Activated T-cell treated with anti-CD3 and anti-CD28 coated beads, Interleukin-2, amount 50 U/mL, for 24 hours (primary cell): ENCODE measurements around the gene RNF26.
"Not testable (repeated sequence)": the region's sequence is repeated elsewhere in the genome, so short reads cannot be mapped to it uniquely, and the experiment has no call there.

Experiments used
- DNase-seq: peaks from one replicate; pipeline ENCODE4 v3.0.0-alpha.2; 2020
- H3K27ac Mint-ChIP-seq: 2 replicates; pipeline ENCODE4 v1.8.0; 2020; ENCODE audit warnings: mild to moderate bottlenecking, mixed read lengths
- H3K27me3 Mint-ChIP-seq: 2 replicates; pipeline ENCODE4 v1.8.0; 2020; ENCODE audit warnings: mixed read lengths
- H3K36me3 Mint-ChIP-seq: 2 replicates; pipeline ENCODE4 v1.8.0; 2020; ENCODE audit warnings: low read depth, mixed read lengths
- H3K4me1 Mint-ChIP-seq: 2 replicates; pipeline ENCODE4 v1.8.0; 2020; ENCODE audit warnings: low read depth, mixed read lengths
- H3K4me3 Mint-ChIP-seq: 2 replicates; pipeline ENCODE4 v1.8.0; 2020; ENCODE audit warnings: mild to moderate bottlenecking, moderate library complexity, mixed read lengths
- H3K9me3 Mint-ChIP-seq: 2 replicates; pipeline ENCODE4 v1.8.0; 2020; ENCODE audit warnings: mixed read lengths

RNF26 gene

GRCh38 chr11:119373921-119374631 lies 39.7 kb downstream of the RNF26 start:
- H3K4me3 Mint-ChIP-seq: no peak overlapping the region
- peak; percentile 65 for DNase-seq
- no peak overlapping the region for H3K27ac Mint-ChIP-seq
- peaks cover 12% of the 10 kb centered on the region for H3K4me1 Mint-ChIP-seq
- no peaks in the 10 kb centered on the region for H3K9me3 Mint-ChIP-seq
- H3K36me3 Mint-ChIP-seq: no peaks in the 10 kb centered on the region
- peaks cover 7% of the 10 kb centered on the region for H3K27me3 Mint-ChIP-seq

GRCh38 chr11:119374632-119375336 lies 40.5 kb downstream of the RNF26 start:
- DNase-seq: no peak
- Mint-ChIP-seq H3K9me3 (no peaks in the 10 kb centered on the region), H3K27ac (no peak overlapping the region), H3K36me3 (no peaks in the 10 kb centered on the region), H3K4me1 (peaks cover 12% of the 10 kb centered on the region), H3K27me3 (peaks cover under 1% of the 10 kb centered on the region), H3K4me3 (no peak overlapping the region)

- H3K27ac Mint-ChIP-seq: no peak overlapping the region
- no peak for DNase-seq
These were observed 41.2 kb downstream of the RNF26 start for GRCh38 chr11:119375337-119376196.

GRCh38 chr11:119376197-119376847 lies 42.0 kb downstream of the RNF26 start:
- Mint-ChIP-seq H3K36me3 (no peaks in the 10 kb centered on the region), H3K4me1 (peaks cover 20% of the 10 kb centered on the region), H3K27me3 (no peaks in the 10 kb centered on the region), H3K4me3 (no peak overlapping the region), H3K27ac (no peak overlapping the region), H3K9me3 (no peaks in the 10 kb centered on the region)
- no peak for DNase-seq

More at GRCh38 chr11:119375337-119376196, 41.2 kb downstream of the RNF26 start:
- H3K9me3 Mint-ChIP-seq: no peaks in the 10 kb centered on the region
- peaks cover 13% of the 10 kb centered on the region for H3K4me1 Mint-ChIP-seq
- no peaks in the 10 kb centered on the region for H3K36me3 Mint-ChIP-seq
- H3K4me3 Mint-ChIP-seq: no peak overlapping the region
- H3K27me3 Mint-ChIP-seq: no peaks in the 10 kb centered on the region

- Mint-ChIP-seq H3K27me3 (no peaks in the 10 kb centered on the region), H3K4me1 (peaks cover 20% of the 10 kb centered on the region), H3K36me3 (no peaks in the 10 kb centered on the region), H3K4me3 (no peak overlapping the region), H3K27ac (no peak overlapping the region), H3K9me3 (no peaks in the 10 kb centered on the region)
- no peak for DNase-seq
These were observed 43.0 kb downstream of the RNF26 start for GRCh38 chr11:119377112-119377901.

GRCh38 chr11:119377961-119378667 lies 43.8 kb downstream of the RNF26 start:
- no peak for DNase-seq
- H3K9me3 Mint-ChIP-seq: no peaks in the 10 kb centered on the region
- H3K4me3 Mint-ChIP-seq: no peak overlapping the region
- no peaks in the 10 kb centered on the region for H3K36me3 Mint-ChIP-seq
- no peaks in the 10 kb centered on the region for H3K27me3 Mint-ChIP-seq
- peaks cover 20% of the 10 kb centered on the region for H3K4me1 Mint-ChIP-seq
- H3K27ac Mint-ChIP-seq: no peak overlapping the region

GRCh38 chr11:119378851-119379465 lies 44.6 kb downstream of the RNF26 start:
- no peaks in the 10 kb centered on the region for H3K27me3 Mint-ChIP-seq
- H3K4me3 Mint-ChIP-seq: no peak overlapping the region
- H3K36me3 Mint-ChIP-seq: no peaks in the 10 kb centered on the region
- peaks cover 13% of the 10 kb centered on the region for H3K4me1 Mint-ChIP-seq
- DNase-seq: no peak
- H3K9me3 Mint-ChIP-seq: no peaks in the 10 kb centered on the region
- no peak overlapping the region for H3K27ac Mint-ChIP-seq

DNA sequence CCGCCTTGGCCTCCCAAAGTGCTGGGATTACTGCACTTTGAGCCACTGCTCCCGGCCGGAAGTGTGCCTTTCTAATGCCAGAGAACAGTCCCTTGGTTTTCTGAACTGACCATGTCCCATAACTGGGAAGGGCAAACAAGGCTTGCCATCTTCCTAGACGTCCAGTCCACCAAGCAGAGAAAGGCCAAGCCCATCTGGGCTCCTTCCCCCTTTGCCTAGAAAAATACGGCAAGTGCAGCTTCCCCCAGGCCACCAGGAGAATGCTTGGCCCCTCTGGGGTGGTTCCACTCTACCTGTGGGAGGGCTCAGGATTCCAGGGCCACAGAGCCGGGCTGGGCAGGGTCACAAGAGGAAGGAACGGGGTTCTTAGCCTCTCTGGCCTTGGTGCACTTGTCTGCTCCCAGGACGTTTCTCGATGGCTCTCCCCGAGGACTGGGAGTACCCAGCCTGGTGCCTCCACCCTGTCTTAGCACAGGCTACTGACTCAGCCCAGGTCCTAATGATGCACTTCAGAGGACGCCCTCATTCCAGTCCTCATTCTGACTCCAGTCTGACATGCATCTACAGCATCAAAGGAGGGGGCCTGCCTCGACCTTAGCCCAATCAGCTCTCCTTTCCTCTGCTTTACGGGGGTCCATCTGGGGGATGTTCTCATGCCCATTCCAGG lies 46.0 kb downstream of the RNF26 start:
- no peaks in the 10 kb centered on the region for H3K27me3 Mint-ChIP-seq
- H3K36me3 Mint-ChIP-seq: no peaks in the 10 kb centered on the region
- no peak overlapping the region for H3K4me3 Mint-ChIP-seq
- H3K4me1 Mint-ChIP-seq: peaks cover 10% of the 10 kb centered on the region
- no peak overlapping the region for H3K27ac Mint-ChIP-seq
- no peaks in the 10 kb centered on the region for H3K9me3 Mint-ChIP-seq
- no peak for DNase-seq

DNA sequence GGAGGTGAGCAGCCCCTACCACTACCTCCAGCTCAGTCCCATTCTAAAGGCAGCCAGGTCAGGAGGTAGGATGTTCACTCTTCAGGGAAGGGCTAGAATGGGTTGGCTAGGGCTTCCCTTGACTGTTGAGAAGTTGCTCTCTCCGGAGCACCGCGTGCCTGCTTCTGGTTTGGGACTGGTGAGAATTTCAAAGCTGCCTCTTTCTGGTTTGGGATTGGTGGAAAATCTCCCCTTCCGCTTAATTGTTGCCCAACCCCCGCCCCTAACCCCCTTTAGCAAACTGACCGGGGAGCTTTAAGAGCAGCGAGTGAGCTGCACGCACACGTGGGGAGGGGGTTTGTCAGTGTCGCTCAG lies 46.5 kb downstream of the RNF26 start:
- no peaks in the 10 kb centered on the region for H3K36me3 Mint-ChIP-seq

GRCh38 chr11:119381181-119381988 lies 47.1 kb downstream of the RNF26 start, which contains the start of gene USP2:
Gene USP2, minus strand, starts transcription at chr11:119381690. Its CDS starts 8,210 bp downstream, at chr11:119373480.
- Mint-ChIP-seq H3K9me3 (no peaks in the 10 kb centered on the region), H3K27ac (no peak within 1 kb of the TSS), H3K4me1 (peaks cover 10% of the 10 kb centered on the region), H3K27me3 (no peaks in the 10 kb centered on the region), H3K36me3 (no peaks in the 10 kb centered on the region), H3K4me3 (no peak within 1 kb of the TSS)
- DNase-seq: peak; percentile 99

More for the DNA sequence above, 46.5 kb downstream of the RNF26 start:
- Mint-ChIP-seq H3K27ac (no peak overlapping the region), H3K4me1 (peaks cover 10% of the 10 kb centered on the region), H3K27me3 (no peaks in the 10 kb centered on the region), H3K4me3 (no peak overlapping the region), H3K9me3 (no peaks in the 10 kb centered on the region)
- DNase-seq: no peak

DNA sequence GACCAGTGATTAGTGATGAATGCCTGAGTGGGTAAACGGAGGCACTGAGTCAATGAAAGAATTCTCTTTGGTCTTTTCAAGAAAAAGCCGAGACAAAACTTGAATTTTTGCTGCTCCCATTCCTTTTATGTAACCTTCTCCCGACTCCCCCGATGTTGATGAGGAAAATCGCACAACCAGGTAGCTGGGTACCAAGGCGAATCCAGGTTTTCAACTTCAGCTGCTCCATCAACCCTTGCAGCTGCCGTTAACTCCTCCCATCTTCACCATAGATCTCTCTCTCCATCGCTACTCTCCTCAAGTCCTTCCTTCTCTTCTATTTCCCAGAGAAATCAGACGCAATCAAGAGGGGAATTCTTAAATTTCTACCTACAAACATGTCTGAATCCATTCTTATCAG lies 47.8 kb downstream of the RNF26 start:
- Mint-ChIP-seq H3K9me3 (no peaks in the 10 kb centered on the region), H3K4me1 (peaks cover 10% of the 10 kb centered on the region), H3K27ac (no peak overlapping the region), H3K4me3 (no peak overlapping the region), H3K36me3 (no peaks in the 10 kb centered on the region), H3K27me3 (no peaks in the 10 kb centered on the region)
- no peak for DNase-seq

- H3K27ac Mint-ChIP-seq, H3K27me3 Mint-ChIP-seq, H3K4me3 Mint-ChIP-seq, DNase-seq, H3K9me3 Mint-ChIP-seq, H3K36me3 Mint-ChIP-seq, H3K4me1 Mint-ChIP-seq: not testable (repeated sequence)
These were observed 48.2 kb downstream of the RNF26 start for GRCh38 chr11:119382513-119382912.
